WI38 (cell line): ENCODE results near the gene LSM7.

ENCODE experiments used
- H3K4me3 ChIP-seq: 2 replicates; pipeline ENCODE4 v1.5.1; 2011; ENCODE audit warnings: low read depth, mild to moderate bottlenecking, control low read depth, low read length
- CTCF ChIP-seq: IDR thresholded peaks from 2 replicates; pipeline ENCODE4 v1.5.1; 2012; ENCODE audit warnings: low read depth, mild to moderate bottlenecking, control low read depth, low read length

The LSM7 gene

GRCh38 chr19:2345076-2345475 lies 16.7 kb upstream of the LSM7 start:
- no peak for TF ChIP-seq CTCF
- H3K4me3 ChIP-seq = no peak overlapping the region

- no peak for TF ChIP-seq CTCF
Measured at GRCh38 chr19:2344381-2344870, 16.0 kb upstream of the LSM7 start.

GRCh38 chr19:2343289-2343982 lies 15.1 kb upstream of the LSM7 start:
- TF ChIP-seq CTCF = no peak
- H3K4me3 ChIP-seq = no peak overlapping the region

More at GRCh38 chr19:2344381-2344870, 16.0 kb upstream of the LSM7 start:
- no peak overlapping the region for H3K4me3 ChIP-seq

GRCh38 chr19:2342656-2343288 lies 14.4 kb upstream of the LSM7 start:
- no peak for TF ChIP-seq CTCF
- no peak overlapping the region for H3K4me3 ChIP-seq

GRCh38 chr19:2341982-2342381 lies 13.6 kb upstream of the LSM7 start:
- no peak overlapping the region for H3K4me3 ChIP-seq
- no peak for TF ChIP-seq CTCF

GRCh38 chr19:2341244-2341751 lies 12.9 kb upstream of the LSM7 start:
- no peak overlapping the region for H3K4me3 ChIP-seq
- TF ChIP-seq CTCF = no peak

GRCh38 chr19:2340496-2341243 lies 12.3 kb upstream of the LSM7 start:
- no peak for TF ChIP-seq CTCF
- no peak overlapping the region for H3K4me3 ChIP-seq
